Cardiac fibroblast (primary cell): Measurements from ENCODE around the gene PRKD3.

Experiments used
- DNase-seq, 2 donors: peaks; one replicate each; pipeline versions ENCODE4 v3.0.0 to v3.0.0-alpha.2; 2010; ENCODE audit warnings: low read depth in 2 of 2
- H3K4me3 ChIP-seq, 2 donors: replicated peaks in 1 of 2; 1 replicate in 1 of 2; 2 replicates in 1 of 2; pipeline ENCODE4 v1.5.1; 2011; ENCODE audit warnings: low read depth in 2 of 2, low read length in 2 of 2, mild to moderate bottlenecking in 2 of 2, moderate library complexity in 1 of 2
- TF ChIP-seq, protein P1 (sequence below): IDR thresholded peaks from one replicate; pipeline ENCODE4 v1.5.1; 2011; ENCODE audit warnings: low read depth, mild to moderate bottlenecking, low read length, inconsistent platforms

The PRKD3 gene

DNA sequence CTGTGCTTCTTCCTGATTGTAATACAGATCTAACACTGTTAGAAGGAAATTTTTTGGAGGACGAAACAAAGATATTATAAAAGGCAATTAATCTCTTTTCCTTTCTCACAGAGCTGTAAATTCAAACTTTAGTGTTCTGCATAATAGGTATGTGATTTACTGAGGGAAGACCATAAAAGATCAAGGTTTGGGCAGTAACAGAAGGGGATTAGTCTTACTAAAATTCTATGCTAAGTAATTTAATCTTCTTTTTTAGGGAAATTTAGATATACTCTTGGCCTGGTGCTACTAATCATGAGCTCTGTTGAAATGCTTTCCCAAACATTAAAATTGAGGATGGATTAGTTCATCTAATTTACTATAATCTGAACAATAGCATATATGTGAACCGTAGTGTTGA lies 11.0 kb upstream of the PRKD3 start:
- no peak for DNase-seq
- TF ChIP-seq, protein P1, sequence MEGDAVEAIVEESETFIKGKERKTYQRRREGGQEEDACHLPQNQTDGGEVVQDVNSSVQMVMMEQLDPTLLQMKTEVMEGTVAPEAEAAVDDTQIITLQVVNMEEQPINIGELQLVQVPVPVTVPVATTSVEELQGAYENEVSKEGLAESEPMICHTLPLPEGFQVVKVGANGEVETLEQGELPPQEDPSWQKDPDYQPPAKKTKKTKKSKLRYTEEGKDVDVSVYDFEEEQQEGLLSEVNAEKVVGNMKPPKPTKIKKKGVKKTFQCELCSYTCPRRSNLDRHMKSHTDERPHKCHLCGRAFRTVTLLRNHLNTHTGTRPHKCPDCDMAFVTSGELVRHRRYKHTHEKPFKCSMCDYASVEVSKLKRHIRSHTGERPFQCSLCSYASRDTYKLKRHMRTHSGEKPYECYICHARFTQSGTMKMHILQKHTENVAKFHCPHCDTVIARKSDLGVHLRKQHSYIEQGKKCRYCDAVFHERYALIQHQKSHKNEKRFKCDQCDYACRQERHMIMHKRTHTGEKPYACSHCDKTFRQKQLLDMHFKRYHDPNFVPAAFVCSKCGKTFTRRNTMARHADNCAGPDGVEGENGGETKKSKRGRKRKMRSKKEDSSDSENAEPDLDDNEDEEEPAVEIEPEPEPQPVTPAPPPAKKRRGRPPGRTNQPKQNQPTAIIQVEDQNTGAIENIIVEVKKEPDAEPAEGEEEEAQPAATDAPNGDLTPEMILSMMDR = no peak
- no peak overlapping the region for H3K4me3 ChIP-seq

DNA sequence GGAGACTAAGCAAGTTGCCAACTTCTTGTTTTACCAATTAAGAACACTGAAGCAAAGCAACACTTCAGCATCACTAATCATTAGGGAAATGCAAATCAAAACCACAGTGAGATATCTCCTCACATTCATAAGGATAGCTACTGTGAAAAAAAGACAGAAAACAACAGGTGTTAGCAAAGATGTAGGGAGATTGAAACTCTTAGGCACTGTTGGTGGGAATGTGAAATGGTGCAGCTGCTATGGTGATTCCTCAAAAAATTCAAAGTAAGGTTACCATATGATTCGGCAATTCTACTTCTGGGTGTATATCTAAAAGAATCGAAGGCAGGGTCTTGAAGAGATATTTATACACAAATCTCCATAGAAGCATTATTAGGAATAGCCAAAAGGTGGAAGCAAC lies 8.6 kb upstream of the PRKD3 start:
- TF ChIP-seq, protein P1 = no peak
- H3K4me3 ChIP-seq = no peak overlapping the region
- no peak for DNase-seq

DNA sequence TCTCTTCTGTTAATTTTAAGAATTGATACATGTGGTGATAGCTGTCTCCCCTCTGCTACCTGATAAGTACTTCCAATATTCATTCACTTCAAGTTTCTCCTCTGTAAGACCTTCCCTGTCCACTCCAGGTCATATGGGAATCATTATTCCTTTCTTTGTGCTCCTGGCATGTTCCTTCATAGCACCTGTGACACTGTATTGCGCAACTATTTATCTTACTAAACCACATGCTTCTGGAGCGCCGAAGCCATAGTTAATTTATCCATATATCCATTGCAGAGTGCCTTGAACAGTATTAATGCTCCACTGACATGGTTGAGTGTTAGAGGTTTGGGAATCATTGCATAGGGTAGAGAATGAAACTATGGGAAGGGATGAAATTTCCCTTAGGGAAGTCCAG lies 7.9 kb upstream of the PRKD3 start:
- no peak for DNase-seq
- TF ChIP-seq, protein P1 = no peak
- H3K4me3 ChIP-seq = no peak overlapping the region

DNA sequence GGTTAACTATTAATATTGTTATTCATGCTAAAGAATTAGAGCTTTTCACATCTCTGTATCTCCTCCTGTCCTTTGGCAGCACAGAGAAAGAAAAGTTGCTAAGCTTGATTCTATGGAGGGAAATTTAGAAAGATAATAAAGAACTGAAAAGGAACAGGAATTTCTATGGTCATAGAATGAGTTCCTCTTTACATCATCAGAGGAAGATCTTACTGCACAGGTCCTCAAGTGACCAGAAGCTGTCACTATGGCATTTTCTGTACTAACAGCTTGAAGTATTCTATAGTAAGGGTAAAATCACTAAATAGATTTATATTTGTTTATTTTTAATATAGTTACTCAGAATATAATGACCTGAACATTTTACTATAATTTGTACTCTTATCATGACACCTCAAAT lies 6.0 kb upstream of the PRKD3 start:
- no peak overlapping the region for H3K4me3 ChIP-seq
- TF ChIP-seq, protein P1 = no peak

GRCh38 chr2:37326866-37327634 lies 2.4 kb upstream of the PRKD3 start:
- H3K4me3 ChIP-seq = no peak overlapping the region
- TF ChIP-seq, protein P1 = no peak
- DNase-seq = peak in 1 of 2 donors; percentile 36

More for the DNA sequence above, 6.0 kb upstream of the PRKD3 start:
- no peak for DNase-seq

DNA sequence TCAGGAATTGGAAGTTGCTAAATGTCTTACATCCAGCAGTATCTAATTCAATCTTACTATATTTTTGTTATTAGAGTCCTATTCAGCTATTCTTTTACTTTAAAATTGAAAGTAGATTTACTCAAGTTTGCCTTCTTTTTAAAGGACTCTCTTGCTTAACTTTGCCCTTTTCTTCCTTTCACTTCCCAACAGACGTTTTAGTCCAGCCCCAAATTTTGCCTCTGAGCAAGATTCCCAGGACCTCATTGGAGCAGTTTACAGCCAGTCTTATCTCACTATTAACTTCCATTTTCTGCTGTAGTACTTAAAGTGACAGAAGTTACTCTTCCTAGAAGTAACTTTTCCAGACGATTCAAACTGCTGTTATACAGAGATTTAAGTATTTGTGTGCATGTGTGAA lies 1.7 kb upstream of the PRKD3 start:
- H3K4me3 ChIP-seq = peak overlapping the region in 1 of 2 donors; percentile 24
- TF ChIP-seq, protein P1 = no peak
- peak; percentile 91 to 92 for DNase-seq
